ENCODE results near the gene SCFD2.
"Not testable (repeated sequence)": the region's sequence is repeated elsewhere in the genome, so short reads cannot be mapped to it uniquely, and the experiment has no call there.

Gene SCFD2

DNA sequence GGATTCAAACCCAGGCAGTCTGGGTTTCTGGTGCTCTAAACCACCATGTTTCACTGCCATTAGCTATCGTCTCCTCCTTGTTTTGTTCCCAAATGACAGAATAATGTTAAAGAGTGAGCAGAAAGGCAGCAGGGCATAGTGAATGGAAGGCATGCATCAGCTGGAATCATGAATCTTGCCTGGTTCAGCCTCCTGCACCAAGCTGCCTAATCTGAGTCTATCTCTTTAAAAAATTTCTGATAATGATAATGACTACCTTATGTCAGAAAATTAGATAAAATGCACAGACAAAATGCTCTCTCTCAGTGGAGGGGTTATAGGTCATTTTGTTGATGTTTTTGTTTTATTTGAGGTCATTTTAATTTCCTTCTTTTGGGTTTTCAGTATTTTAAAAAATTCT is 316.3 kb downstream of the SCFD2 start:
- DNase-seq (ENCODE audit: low read depth) = no peak

GRCh38 chr4:53044651-53044960 is 321.3 kb downstream of the SCFD2 start:
- no peak for DNase-seq (ENCODE audit: low read depth)

DNA sequence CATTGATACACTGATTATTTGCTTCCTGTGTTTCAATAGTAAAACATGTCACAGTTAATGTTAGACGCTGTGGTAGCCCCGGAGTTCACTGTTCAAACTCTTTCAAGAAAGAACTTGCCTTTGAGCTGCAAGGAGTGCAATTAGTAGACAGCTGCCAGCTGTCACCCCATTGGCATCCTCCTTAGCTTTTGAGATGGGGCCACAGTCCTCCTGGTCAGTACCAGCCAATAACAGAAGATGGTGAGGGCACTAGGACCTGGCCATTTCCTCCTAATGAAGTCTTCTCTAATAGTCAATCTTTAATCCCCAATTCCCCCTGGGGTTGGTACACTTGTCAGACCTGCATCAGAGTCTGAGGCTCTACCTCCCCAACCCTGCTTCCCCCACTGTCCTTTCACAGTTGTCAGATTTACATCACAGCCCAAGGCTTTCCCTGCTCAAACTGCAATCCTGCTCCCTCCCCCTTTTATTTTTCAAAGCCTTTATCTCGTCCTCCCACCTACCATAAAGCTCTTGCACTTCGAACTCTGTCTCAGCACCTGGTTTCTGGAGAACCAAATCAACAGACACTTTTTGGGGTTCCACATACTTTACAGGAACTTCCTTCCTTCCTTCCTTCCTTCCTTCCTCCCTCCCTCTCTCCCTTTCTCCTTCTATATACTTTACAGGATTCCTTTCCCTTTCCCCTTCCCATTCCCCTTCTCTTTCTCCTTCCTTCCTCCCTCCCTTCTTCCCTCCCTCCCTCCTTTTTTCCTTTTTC is 321.8 kb downstream of the SCFD2 start:
- DNase-seq (ENCODE audit: low read depth) = no peak

- no peak for DNase-seq (ENCODE audit: low read depth)
Observed at GRCh38 chr4:53043055-53043454, 322.8 kb downstream of the SCFD2 start.

DNA sequence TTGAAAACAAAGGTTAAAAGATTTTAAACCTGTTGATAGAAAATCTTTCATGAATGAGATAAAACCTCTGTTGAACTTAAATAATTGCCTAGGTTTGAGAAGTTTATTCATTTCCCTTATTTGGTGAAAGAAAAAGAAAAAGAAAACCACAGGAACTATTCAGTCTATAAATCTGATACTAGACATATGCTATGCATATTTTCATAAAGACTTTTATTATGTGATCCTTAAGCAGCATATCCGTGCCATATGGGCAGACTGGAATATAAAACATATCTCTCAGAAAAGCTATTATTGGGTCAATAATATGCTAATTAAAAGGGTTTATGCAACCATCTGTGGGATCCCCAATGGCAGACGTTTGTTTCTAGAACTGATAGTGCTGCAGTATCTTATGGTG is 325.0 kb downstream of the SCFD2 start:
- no peak for DNase-seq (ENCODE audit: low read depth)

GRCh38 chr4:53040459-53040815 is 325.4 kb downstream of the SCFD2 start:
- DNase-seq (ENCODE audit: low read depth) = no peak

GRCh38 chr4:53039741-53040458 is 326.0 kb downstream of the SCFD2 start:
- DNase-seq (ENCODE audit: low read depth) = no peak

DNA sequence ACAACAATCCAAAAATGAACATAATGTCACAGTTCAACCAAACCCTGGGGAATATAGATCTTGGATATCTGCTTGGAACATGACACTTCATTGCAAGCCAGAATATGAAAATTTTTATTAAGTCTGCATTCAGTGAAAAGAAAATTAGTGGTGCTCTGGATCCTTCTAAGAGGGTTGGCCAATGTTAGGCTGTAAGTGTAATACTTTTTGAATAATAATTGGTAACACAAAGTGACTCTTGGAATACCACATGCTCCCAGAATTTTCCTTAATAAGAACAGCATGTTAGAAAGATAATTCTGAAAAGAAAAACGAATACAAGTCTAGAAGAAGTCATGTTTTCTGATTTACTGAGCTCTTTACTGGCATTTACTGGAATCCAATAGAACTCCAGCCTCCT is 328.0 kb downstream of the SCFD2 start:
- no peak for DNase-seq (ENCODE audit: low read depth)

GRCh38 chr4:53032908-53033307 is 333.0 kb downstream of the SCFD2 start:
- DNase-seq (ENCODE audit: low read depth) = not testable (repeated sequence)

- no peak for DNase-seq (ENCODE audit: low read depth)
Observed at GRCh38 chr4:53026233-53026632, 339.6 kb downstream of the SCFD2 start.

DNA sequence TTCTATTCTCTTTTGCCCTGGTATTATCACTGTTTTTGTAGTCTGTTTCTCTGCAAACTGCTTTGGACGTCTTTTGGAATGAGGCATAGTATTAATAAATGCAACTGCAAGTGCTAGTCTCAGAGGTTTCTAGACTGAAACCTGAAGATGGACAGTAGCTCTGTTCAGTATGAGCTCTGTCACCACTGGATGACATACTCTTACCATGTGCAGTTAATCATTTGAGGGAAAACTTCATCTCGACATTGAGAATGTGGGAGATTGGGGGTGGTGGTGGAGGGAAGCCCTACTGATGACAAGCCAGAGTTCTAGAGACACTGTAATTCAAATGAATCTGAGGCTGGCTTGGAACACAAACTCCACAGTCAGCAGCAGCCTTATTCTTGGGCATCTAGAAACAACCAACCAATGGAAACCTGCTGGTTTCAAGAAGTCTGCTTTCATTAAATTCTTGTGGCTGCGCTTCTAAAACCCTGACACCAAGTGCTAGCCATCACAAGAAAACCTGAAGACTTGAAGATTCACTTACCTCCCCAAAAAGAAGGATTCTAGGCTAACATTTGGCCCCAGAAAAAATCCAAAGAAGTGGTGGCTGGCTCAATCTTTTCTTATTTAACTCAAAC is 342.1 kb downstream of the SCFD2 start:
- DNase-seq (ENCODE audit: low read depth) = no peak

DNA sequence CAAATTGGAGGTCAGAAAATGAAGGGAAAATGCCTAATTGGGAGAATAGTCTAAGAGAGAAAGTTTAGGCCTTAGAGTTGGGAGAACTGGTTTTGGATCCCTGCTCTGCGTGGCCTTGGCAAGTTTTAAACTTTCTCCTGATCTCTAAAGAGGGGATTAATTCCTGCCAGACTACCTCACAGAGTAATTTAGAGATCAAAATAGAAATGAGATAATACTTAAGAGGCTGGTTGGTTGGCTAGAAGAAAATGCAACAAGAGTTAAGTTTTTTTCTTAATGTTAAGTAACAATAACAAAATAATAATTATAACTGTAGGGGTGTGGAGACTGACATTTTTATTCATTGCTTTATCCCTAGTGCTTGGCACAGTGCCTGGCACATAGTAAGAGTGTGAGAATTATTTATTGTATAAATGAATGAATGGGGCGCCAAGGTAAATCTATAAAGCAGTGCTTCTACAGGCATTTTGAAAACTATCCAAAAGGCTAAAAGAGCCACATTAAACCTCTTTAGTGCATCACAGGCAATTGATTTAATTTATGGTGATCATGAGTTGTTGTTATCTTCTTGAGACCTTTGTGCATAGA is 343.3 kb downstream of the SCFD2 start:
- no peak for DNase-seq (ENCODE audit: low read depth)

DNA sequence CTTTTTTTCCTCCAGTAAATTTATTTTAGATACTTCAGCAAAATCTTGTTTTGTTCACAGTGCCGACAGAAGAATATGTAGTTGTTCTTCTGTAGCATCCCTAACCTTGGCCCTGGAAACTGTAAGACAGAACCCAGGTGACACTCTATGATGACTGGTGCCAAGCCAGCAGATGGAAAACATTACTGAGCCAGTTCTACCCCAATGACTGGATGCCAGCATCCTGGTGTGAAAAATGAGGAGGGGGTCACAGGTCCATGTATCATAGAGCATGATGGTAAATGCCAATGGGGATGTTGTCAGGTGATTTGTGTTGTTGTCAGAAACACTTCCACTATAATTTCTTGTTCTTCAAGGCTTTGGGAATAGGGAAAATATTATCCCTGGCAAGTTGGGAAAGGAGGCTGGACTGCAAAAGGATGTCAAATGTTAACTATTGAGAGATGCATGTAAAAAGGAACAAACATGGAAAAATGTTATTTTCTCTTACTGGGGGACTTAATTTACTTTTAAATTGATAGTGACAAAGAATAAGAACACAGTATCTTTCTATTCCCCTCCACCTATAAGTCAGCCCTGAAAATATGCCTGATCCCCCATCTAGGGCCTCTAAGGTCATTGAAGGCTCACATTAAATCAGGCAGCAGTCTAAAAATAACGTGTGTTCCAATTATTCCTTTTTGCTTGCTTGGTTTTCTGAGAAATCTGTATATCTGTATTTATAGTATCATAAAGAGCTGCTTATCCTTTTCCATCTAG is 343.9 kb downstream of the SCFD2 start:
- no peak for DNase-seq (ENCODE audit: low read depth)

- DNase-seq (ENCODE audit: low read depth) = no peak
Observed at GRCh38 chr4:53019485-53020382, 346.1 kb downstream of the SCFD2 start.

DNA sequence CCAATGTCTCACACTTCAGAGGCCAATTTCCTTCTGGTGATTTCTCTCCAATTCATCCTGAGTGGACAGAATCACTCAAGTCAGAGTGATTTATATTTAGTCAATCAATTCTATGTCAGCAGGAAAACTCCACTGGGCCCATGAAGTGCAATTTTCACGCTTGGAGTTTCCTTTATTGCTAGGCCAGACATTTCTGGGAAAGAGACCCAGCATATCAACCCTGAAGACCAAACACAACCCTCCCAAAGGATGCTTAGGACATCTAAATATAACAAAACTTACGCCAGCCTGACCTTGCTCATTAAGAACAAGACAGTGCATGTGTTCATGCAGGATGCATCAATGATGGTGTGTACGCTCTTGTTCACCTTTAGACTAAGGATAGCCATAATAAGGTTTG is 347.4 kb downstream of the SCFD2 start:
- DNase-seq (ENCODE audit: low read depth) = no peak

DNA sequence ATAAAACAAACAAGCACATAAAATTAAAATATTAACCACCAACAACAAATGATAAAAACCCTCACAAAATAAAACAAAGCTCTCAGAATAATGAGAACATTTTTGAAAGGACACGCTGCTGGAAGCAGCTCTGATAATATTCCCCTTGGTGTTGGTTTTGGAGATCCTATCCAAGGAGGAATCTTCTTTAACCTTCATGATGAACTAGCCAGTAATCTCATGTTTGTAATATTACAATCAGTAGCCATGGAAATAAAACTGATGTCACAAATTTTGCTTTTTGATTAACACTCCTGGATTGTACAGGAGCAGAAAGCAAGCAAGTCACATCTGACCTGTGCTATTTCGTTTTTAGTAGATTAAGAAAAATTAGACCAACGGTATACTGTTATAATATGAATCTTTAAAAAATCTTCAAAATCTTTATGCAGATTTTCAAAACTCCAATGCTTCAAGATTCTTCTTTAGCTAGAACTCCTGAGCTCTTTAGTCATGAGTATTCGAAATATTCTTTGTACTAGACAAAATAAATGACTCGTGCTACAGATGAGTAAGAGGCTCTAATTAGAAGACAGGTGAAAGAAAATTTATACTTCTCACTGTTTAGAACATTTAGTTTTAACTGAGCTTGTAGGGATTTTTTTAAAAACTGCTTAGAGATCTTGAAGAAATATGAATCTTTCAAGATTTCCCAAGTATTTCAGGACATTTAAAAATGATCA is 349.6 kb downstream of the SCFD2 start:
- DNase-seq (ENCODE audit: low read depth) = no peak

DNA sequence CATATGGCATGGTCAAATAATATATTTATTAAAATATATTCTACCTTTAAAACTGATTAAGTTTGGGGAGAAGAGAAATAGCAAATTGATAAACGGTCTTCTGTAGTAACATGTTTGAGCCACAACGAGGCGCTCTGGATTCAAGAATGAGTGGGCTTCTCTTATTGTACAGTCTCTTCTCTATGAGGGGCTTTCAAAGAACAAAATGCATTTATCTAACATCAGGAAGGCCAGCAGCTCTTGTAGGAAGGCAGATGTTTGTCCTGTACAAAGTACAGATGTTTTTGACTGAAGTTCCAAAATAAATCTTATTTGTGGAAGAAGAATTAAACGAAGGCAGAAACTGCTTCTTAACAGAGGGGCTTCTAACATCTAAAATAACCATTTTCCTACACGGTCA is 350.2 kb downstream of the SCFD2 start:
- DNase-seq (ENCODE audit: low read depth) = no peak

DNA sequence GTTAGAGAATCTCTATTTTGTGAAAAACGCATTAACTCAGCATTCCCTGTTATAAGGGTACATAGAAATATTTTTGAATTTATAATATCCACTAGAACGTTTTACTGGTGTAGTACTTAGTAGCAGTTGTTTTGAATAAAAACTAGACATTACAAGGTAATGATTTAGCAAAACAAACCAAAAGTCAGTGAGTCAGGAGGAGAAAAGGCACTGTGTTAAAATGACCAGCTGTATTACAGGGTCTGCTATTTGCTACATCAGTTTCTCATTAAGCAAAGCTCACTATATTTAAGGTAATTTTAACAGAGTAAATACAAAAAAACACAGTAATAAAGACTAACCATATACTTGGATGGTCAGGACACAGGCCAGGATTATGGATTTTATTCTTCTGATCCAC is 351.0 kb downstream of the SCFD2 start:
- no peak for DNase-seq (ENCODE audit: low read depth)

DNA sequence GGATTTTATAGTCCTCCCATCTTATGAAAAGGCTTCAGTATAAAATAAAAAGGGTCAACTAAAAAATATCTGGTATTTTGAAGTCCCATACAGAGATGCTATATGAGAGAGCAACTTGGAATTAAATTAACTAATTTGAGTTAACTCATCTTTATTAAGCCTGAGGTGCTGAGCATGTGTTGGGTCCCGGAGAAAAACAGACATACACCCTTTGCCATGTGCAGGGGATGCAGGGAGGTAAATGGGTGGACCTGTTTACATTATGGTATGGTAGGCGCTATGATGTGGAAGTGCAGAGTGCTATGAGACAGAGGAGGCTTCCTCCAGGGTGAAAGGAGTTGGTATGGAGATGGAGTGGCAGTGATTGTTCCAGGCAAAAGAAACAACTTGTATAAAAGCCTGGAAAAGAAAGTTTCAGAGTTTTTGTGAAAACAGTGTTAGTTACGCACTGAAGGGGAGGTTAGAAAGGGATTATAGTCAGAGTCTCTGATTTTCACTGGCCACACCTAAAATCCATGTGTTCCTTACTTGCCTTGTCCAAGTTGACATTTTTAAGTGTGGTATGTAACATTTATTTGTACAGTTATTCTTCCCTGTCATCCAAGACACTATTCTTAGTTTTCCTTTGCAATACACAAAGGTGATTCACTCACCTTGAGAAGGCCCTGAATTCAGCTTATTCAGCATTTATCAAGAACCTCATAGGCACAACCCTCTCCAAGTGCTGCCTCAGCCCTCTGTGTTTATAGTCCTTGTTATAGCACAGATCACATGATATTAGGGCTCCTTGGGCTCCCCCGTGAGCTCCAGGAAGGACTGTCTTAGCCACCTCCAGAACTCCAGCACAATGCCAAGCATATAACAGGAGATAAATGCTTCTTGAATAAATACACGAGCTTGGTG is 351.7 kb downstream of the SCFD2 start:
- no peak for DNase-seq (ENCODE audit: low read depth)

- no peak for DNase-seq (ENCODE audit: low read depth)
Observed at GRCh38 chr4:53012738-53013137, 353.1 kb downstream of the SCFD2 start.

All from activated T-cell treated with anti-CD3 and anti-CD28 coated beads for 1 hour (primary cell).